ENCODE data around the gene ANTKMT.
A peak's percentile ranks its signal among the peaks of the same experiment; 100 is the strongest.
"Not testable (repeated sequence)": the region's sequence is repeated elsewhere in the genome, so short reads cannot be mapped to it uniquely, and the experiment has no call there.

Gene ANTKMT

DNA sequence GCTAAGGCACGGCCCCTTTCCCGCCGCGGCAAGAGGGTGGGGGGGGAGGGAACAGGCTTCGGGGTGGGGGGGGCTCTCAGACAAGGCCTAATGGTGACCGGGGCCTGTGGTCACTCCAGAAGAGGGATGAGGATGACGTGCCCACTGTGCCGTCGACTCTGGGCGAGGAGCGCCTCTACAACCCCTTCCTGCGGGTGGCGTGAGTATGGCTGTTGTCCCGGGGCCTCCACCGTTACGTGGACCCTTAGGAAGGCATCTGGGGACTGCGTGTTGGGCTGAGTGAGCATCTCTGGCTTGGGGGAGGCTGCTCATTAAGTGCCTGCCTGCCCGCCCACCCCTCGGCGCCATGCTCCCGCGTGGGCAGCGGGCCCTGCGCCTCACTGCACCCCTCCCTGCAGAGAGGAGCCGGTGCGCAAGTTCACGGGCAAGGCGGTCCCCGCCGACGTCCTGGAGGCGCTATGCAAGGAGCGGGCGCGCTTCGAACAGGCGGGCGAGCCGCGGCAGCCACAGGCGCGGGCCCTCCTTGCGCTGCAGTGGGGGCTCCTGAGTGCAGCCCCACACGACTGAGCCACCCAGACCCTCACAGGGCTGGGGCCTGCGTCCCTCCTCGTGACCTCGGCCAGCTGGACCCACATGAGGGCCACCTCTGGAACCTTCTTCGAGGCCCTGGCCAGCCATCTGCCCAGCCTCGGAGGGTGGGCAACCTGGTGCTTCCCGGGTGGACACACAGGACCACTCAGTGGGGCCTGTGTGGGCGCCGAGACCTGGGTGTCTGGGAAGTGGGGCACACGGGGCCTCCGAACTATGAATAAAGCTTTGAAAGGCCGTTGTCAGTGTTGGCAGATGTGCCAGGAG, 8.2 kb downstream of the ANTKMT start:
- DNase-seq = peak; percentile 12

DNA sequence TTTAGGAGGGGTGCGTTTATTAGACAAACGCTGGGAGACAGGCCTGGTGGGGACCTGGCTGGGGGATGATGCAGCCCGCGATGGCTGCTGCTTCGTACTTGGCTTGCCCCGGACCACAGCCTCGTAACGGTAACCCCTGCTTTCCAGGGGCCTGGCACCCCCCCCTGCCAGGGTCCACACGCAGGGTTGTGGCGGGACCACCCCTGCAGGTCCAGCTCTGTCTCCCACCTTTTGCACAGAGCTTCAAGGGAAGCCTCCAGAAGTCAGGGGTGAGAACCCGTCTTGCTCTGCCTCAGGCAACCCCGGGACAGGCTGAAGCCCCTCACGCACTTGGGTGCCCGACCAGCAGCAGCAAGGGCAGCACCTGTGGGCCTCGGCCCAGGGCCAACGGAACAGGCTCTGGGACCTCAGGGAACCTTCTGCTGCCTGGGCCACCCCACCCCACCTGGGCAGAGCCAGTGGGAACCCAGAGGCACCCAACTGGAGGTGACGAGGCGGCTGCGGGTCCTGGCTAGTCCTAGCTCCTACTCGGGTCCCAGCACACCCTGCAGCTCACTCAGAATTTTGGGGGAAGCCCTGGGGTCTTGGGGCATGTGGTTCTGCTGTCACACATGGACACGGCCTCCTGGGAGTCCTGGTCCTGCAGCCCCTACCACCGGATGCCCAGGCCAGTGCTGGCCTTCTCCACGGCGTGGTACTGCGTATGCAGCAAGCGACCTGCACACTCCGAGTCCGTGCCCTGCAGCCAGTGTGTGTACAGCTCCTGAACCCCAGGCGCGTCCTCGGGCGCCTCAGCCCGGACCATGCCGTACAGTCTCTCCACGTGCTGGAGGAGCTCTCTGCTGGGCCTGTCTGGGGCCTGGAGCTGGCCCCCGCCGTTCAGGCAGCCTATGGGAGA, 9.1 kb downstream of the ANTKMT start:
- no peak for DNase-seq

DNA sequence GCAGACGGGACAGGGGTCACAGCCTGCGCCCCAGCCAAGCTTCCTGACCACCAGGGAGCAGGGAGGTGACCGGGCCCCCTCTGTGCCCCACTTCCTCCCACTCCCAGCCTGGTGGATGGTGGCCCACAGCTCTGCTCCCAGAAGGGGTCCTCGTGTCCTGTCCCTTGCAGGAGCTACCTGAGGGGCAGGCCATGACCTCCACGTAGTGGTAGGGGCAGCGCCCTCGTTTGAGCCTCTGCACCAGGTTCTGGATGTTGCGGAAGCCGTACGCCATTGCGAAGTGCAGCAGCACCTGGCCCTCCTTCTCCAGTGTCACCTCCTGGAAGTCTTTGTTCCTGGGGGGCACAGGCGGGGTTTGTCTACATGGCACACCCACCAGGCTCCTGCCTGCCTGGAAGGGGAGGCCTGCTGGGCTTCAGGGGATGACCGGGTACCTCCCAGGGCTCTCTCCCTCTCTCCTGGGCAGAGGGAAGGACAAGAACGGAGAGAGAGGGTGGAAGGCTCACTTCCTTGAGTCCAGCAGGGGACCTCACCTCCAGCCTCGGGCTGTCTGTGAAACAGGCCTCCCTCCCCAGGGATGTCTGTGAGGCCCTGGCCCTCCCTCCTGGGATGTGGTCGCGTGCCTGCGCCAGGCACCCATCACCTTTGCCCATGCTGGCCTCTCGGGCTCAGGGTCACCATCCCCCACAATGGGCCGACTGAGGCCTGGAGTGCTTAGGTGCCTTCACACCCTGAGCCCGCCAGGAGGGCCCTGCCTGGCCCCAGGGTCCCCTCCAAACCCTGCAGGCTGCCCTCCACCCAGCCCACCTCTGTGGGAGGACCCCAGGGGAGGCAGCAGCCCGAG, 9.9 kb downstream of the ANTKMT start:
- DNase-seq = no peak

DNA sequence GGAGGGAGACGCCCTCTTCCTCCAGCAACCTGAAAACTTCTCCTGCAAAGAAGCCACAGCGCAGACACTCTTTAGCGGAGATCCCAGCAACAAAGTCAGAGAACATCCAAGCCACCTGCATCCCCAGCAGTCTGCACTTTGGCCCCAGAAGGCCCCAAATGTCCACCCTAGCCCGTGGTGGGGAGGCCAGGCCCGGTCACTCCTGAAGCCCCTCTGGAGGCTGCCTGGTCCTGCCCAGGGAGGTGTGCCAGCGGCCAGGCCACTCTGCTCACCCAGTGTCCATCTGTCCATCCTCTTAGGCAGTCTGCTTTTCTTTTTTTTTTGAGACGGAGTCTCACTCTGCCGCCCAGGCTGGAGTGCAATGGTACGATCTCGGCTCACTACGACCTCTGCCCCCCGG, 11.4 kb downstream of the ANTKMT start:
- DNase-seq = no peak

DNA sequence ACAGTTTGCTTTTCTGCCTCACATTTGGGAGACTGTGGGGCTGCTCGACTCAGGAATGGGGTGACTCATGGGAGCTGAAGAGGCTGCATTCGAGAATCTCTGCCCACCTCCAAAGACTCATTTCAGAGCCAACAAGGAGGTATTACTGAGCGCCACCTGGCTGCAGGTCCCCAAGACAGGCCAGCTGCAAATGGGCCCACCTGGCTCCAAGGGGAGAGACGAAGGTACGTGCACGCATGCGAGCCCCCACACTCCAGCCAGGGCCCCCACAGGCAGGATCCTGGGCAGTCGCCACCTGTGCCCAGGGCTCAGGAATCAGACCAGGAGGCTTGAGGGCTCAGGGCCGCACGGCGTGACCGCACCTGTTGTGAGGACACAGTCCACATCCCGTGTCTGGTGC, 12.0 kb downstream of the ANTKMT start:
- DNase-seq = no peak

DNA sequence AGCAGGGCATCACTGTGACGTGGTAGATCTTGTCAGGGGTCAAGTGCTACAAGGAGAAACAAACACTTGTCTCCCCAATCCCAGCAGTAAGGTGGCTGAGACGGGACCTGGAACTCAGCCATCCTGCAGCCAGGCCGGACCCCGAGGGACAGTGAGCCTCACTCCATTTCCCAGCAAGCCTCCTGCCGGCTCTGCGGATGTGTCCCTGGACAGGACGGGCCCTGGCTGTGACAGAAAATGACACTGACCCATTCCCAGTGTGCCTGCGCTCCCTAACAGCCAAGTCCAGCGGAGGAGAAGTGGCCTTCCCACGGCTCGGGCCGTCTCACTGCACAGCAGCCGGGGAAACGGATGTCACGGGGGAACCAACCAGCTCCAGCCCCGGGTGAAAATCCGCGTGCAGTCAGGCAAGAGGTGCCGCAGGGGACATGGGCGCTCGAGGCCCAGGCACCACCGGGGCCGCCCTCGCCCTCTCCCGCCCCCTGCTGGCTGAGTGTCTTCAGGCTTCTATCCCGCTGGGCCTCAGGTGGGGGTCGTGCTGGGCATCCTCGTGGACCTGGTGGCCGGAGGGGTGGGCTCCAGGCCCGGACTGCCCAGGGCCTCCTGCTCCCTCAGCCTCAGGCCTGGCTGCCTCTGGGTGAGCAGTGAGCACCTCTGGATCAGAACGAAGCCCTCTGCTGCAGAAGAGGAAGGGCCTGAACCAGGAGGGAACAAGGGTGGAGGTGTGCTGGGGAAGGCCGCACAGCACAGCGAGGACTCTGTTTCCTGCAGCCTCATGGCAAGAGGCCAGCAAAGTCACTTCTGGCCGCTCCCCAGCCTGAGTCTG, 12.6 kb downstream of the ANTKMT start:
- peak; percentile 9 for DNase-seq

DNA sequence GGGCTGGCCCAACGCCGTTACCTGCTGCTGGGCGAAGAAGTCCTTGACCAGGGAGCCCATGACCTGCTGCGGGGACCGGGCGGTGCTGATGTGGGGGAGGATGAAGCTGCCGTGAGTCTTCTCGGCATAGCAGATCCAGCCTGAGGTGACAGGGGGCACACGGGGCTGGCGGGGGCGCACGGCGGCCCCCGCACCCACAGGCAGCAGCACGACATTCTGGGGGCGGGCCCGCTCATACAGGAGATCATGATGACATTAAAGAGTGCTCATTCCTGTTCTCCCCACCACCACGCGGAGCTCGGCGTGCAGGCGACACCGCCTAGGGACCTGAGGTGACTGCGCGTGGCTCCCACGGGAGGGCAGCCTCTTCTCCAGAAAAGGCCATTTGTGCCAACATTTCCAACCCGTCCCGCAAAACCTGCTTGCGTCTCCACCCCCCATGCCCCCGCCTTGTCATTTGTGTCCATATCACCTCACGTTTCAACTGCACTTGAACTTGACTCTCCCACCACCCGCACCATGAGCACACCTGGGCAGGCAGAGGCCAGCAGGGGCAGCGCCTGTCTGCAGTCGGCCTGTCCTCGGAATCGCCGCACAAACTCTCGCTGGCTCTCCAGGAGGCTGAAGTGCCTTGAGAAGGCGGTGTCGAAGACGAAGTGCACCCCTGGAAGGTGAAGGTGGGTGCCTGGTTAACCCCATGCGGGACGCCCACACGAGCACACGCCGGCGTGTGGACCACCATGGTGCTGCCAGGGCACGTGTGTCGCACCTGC, 13.4 kb downstream of the ANTKMT start:
- DNase-seq = no peak

DNA sequence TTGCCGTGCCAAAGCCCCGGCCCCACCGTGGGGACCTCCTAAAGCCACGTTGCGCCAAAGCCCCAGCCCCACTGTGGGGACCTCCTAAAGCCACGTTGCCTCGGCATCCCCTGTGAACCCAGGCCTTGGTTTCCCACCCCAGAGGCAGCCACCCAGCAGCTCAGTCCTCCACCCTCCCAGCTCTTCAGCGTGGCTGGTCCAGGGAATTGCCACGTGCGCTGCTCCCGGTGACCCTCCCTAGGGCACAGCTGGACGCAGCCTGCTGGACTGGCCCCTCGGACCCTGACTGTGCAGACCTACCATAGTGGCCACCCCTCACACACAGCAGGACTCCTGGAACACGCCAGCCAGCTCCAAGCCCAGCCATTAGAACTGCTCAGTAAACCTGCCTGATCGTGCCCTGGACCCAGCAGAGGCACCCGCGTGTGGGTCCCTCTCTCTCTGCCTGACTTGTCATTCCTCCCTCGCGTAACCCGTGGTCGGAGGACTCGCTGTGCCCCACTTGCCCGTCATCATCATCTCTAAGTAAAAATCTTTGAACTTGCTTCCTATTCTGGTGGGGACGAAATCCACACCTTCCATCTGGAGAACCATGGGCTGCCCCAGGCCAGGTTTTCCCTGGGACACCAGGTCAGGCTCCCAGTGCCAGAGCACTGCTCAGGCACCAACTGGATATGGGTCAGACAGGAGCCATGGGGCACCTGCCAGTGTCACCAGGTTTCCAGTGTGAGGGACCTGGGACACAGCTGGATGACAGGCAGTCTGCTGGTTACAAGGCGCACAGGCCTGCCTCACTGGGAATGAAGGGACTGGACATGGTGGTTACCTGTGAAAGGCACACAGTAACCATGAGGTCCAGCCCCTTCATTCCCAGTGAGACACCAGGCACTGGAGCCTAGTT, 14.3 kb downstream of the ANTKMT start:
- no peak for DNase-seq

DNA sequence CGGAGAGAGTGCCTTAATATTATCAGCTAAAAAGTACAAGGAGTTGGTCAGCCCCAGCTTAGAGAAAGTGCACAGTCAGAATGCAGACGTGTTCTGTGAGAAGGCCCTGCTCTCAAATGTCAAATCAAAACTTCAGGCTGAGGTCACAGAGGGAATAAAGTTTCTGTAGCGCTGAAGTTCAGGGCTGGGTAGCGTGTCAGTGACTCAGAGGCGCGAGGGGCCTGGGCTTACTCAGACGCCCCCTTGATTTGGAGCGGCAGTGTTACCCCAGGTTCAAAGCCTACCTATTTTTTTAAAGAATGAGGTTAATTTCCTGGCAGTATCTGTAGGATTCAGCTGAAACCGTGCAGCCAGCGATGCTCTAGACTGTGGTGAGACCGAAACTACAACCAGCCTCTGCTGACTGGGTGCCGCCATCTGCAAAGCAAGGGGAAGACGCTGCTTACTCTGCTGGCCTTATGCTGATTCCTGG, 15.1 kb downstream of the ANTKMT start:
- DNase-seq = no peak

DNA sequence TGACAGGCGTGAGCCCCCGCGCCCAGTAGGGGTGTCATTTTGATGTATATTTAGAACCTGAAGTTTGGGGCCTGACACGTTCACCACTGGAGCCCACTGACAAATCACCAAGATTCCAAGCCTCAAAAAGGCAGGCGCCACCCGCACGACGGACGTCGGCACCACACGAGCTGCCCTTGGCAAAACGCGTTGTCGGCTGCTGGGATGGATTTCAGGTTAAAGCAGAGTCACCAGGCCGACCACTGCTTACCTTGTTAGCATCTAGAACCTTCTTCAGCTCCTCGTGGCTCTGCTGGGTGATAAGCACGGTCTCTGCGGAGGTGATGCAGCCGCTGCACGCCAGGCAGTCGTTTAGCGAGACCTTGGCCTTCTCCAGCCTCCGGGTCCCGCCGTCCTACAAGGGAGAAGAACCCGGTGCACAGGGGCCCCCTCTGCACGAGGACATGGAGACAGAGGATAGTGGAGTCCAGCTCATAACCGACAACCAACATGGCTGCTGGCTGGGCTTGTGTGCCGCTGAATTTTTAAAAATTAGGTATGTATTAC, 16.1 kb downstream of the ANTKMT start:
- no peak for DNase-seq

DNA sequence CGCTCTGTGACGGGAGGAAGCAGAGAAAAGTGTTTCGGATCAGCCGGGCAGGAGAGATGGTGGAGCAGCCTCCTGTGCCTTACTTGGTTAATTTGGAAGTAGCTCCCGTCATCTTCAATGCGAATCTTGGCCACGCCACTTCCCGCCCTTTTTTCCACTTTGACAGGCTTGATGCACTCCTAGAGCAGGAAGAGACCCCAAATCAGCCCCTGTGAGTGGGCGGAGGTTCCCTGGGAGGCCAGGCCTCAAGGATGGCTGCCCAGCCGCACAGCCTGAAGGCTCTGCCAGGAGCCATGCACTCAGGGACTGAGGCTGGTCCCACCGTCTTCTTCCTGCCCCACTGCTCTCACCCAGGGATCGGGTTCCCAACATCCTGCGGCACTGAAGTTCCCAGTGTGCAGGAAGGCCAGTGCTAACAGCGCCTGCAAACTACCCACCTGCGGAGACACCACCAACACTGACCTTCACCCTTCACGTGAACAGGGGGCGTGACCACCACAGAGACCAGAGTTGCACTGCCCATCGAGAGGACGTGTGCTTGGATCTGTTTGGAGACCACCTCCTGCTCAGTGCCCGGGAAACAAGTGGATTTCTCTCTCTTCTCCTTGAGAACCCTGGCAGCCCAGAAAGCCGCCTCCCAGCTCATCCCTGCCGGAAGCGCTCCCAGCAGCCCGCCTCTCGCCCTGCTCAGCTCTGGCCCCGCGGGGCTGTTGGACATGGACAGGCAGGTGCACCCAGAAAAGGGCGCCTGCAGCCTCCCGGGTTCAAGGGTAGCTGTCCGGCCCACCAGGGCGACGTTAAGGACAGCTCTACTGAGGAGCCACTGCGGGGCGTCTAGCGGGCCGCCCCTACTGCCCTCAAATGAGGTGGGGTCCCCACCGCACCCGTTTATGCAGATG, 18.9 kb downstream of the ANTKMT start:
- DNase-seq = no peak

DNA sequence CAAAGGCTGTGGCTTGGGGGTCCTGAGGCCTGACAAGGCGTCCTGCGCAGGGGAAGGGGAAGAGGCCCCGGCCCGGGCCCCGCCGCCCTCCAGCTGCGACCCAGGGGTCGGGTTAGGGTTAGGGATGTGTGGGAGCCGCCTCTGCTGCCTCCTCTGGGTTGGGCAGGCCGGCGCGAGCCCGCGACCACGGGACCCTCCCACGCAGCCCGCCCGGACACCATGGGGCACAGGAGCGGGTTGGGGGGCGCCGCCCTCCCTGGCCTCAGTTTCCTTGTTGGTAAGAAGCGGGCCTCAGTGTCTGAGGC, 19.5 kb downstream of the ANTKMT start:
- no peak for DNase-seq

DNA sequence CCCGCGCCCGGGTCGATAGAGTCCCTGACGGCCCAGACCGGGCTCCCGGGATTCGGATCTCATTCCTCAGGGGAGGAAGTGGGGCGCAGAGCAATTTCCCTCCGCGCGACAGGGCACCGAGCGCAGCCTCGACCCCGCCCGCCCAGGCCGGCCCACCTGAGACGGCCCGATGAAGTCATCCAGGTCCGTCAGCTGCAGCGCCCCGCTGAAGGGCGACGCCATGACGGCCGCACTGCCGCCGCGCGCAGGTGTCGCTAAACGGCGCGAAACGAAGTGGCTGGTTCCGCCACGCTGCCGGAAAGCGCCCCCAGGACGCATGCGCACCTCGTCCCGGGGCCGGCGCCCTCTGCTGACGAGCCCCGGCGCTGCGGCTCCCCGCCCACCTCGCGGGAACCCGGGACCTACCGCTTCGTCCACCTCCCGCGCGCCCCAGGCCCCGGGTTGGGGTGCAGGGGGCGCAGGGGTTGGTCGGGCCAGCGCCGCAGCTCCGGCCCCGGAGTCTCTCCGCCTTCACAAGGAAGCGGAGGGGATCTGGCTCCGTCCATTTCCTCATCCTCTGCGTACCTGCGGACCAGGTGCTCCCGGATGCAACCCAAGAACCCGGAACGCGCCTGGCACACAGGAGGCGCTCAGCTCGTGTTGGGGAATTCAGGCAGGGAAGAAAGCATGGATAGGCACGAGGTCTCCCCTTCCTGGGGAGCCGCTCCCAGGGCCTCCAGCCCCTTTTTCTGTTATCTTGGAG, 20.0 kb downstream of the ANTKMT start, which contains the start of gene CIAO3:
CIAO3 (minus strand) TSS at position 234 of the 742 bp plus-strand sequence; CDS start at position 222, 12 bp downstream.
- peak; percentile 95 for DNase-seq

DNA sequence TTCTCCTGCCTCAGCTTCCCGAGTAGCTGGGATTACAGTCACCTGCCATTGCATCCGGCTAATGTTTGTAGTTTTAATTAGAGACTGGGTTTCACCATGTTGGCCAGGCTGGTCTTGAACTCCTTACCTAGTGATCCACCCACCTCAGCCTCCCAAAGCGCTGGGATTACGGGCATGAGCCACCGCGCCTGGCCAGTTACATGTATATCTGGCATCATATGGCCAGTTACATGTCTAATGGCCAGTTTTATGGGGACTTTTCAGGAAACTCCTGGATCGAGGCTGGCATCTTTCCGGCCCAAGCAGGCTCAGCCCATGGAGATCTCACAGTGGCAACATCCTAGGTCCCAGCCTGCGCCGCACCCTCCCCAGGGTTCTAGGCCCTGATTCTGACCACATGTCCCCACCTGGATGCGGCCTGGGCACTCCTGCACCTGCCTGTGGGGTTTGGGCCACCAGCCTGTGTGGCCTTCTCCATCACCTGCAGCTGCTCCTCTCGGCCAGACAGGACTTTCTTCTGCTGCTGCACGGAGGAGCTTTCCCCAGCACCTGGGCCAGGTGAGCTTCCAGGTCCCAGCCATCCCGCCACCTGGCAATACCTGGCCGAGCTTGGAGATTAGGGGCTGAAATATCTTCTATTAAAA, 21.2 kb downstream of the ANTKMT start:
- DNase-seq = no peak

DNA sequence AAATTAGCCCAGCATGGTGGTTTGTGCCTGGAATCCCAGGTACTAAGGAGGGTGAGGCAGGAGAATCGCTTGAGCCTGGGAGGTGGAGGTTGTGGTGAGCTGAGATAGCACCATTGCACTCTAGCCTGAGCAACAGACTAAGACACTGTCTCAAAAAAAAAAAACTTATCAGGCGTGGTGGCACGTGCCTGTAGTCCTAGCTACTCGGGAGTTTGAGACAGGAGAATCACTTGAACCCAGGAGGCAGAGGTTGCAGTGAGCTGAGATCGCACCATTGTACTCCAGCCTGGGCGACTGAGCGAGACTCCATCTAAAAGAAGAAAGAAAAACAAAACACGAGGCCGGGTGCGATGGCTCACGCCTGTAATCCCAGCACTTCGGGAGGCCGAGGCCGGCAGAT, 21.9 kb downstream of the ANTKMT start:
- DNase-seq = not testable (repeated sequence)

DNA sequence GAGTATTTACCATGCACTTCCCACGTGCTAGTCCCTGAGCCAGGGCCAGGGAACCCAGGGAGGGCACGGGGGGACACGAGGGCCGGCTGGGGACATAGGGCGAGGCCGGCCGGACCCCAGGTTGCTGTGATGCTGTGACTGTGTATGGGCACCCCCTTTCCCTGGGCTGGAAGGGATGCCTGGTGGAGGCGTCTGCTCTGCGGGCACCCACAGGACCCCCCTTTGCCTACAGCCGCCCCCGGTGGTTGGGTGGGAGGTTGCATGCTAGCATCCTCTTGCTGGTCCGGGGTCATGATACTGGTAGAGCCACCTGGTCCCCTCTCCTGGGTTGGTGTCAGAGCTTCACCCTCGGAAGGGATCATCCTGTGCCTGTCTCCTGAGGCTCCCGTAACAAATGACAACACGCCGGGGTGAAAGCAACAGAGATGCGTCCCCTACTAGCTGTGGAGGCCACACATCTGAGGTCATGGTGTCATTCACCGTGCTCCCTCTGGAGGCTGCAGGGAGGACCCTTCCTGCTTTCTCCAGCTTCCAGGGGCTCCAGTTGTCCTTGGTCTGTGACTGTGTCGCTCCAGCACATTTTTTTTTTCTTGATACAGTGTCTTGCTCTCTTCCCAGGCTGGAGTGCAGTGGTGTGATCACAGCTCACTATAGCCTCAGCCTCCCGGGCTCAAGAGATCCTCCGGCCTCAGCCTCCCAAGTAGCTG, 23.0 kb downstream of the ANTKMT start:
- DNase-seq = no peak

DNA sequence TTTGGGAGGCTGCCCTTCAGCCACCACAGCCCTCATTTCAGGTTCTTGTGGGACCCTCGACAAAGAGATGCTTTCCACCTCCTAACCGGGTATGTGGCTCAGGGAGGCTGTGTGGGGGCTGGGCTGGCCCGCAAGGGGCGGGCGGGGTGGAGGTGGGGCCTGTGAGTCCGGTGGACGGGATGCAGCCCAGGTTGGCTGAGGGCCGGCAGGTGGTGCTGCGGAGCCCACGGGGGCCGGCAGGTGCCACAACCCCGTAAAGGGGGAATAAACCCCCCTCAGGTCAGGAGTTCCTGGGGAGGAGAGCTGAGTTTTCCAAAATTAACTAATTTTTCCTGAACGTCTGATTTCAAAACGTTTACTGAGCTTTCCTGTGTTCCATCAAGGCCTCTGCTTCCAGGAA, 24.8 kb downstream of the ANTKMT start:
- no peak for DNase-seq

All from retina (tissue), 1 donor.